Chondrocyte (in vitro differentiated cells): ENCODE measurements around the gene CRABP2. TPM values are rescaled to one million over a fixed set of nuclear protein-coding genes. Genes with fewer than 3 reads are reported as not detected.

ENCODE experiments used
- DNase-seq: peaks from one replicate; pipeline ENCODE4 v3.0.0; 2021; ENCODE audit warnings: mixed read lengths, low spot score
- H3K27ac Mint-ChIP-seq: one replicate; pipeline ENCODE4 v1.8.0; 2021; ENCODE audit warnings: mild to moderate bottlenecking, moderate library complexity, mixed read lengths; ENCODE audit not compliant: unreplicated experiment
- H3K27me3 Mint-ChIP-seq: 2 replicates; pipeline ENCODE4 v1.8.0; 2021; ENCODE audit warnings: low read depth, mixed read lengths
- H3K36me3 Mint-ChIP-seq: 2 replicates; pipeline ENCODE4 v1.8.0; 2021; ENCODE audit warnings: low read depth, mixed read lengths
- H3K4me1 Mint-ChIP-seq: 2 replicates; pipeline ENCODE4 v1.8.0; 2021; ENCODE audit warnings: low read depth, mild to moderate bottlenecking, mixed read lengths
- H3K4me3 Mint-ChIP-seq: one replicate; pipeline ENCODE4 v1.8.0; 2021; ENCODE audit warnings: mild to moderate bottlenecking, moderate library complexity, mixed read lengths; ENCODE audit not compliant: unreplicated experiment
- H3K9me3 Mint-ChIP-seq: 2 replicates; pipeline ENCODE4 v1.8.0; 2021; ENCODE audit warnings: low read depth, mixed read lengths
- total RNA-seq: library from RNA; stranded (reverse); gene quantifications from 3 replicates; pipeline ENCODE4 v1.2.1, GENCODE V29; 2021
- TF ChIP-seq, protein P1 (sequence below): fragments of 200-600 bp; sonication (generic); IDR thresholded peaks from 2 replicates; pipeline ENCODE4 v1.5.0; 2021; ENCODE audit warnings: antibody characterized with exemption, mild to moderate bottlenecking, moderate library complexity

Gene CRABP2
- total RNA-seq, 1 donor from 2014 or later = 93.5 TPM

DNA sequence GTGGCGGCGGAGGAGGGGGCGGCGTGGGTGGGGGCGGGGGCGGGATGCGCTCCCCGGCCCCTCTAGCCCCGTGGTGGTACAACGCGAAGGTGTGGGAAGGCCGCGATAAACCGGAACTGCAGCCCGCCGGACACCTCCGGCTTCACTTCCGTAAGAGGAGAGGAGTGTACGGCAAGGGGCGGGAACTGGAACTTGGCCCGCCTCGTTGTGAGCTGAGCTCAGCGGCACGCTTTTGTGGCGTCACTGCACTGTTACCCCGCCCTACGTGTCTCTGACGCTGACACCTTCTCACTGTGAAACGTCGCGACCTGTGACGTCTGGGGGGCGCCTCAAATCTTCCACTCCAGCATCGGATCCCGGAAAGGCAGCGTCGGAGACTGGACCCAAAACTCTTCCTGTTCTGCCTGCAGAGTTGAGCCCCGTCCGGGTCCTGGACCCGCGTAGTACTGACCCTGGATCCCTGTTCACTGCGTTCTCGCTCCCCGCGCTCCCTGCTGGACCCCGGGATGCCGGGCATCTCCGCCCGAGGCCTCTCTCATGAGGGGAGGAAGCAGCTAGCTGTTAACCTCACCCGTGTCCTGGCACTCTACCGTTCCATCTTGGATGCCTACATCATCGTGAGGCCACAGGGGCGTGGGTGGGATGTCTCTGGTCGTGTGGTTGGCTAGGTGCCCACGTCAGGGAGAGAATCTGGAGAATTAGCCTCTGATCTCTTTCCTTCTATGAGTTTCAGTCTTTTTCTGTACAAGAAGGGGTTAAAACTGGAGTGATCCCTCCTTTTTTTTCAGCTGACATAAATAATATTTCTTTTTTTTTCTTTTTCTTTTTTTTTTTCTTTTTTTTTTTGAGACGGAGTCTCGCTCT is 23.4 kb upstream of the CRABP2 start, which contains the start of gene ISG20L2:
ISG20L2 (minus strand) TSS at position 168 of the 864 bp plus-strand sequence. CDS start 1,114 bp downstream, outside the sequence.
- H3K4me1 Mint-ChIP-seq = peaks cover 15% of the 10 kb centered on the region
- peaks cover 8% of the 10 kb centered on the region for H3K36me3 Mint-ChIP-seq
- no peak within 1 kb of the TSS for H3K4me3 Mint-ChIP-seq
- DNase-seq = peak; percentile 99
- no peaks in the 10 kb centered on the region for H3K9me3 Mint-ChIP-seq
- H3K27me3 Mint-ChIP-seq = no peaks in the 10 kb centered on the region
- TF ChIP-seq, protein P1, sequence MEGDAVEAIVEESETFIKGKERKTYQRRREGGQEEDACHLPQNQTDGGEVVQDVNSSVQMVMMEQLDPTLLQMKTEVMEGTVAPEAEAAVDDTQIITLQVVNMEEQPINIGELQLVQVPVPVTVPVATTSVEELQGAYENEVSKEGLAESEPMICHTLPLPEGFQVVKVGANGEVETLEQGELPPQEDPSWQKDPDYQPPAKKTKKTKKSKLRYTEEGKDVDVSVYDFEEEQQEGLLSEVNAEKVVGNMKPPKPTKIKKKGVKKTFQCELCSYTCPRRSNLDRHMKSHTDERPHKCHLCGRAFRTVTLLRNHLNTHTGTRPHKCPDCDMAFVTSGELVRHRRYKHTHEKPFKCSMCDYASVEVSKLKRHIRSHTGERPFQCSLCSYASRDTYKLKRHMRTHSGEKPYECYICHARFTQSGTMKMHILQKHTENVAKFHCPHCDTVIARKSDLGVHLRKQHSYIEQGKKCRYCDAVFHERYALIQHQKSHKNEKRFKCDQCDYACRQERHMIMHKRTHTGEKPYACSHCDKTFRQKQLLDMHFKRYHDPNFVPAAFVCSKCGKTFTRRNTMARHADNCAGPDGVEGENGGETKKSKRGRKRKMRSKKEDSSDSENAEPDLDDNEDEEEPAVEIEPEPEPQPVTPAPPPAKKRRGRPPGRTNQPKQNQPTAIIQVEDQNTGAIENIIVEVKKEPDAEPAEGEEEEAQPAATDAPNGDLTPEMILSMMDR = no peak
- peak within 1 kb of the TSS; percentile 96 for H3K27ac Mint-ChIP-seq

DNA sequence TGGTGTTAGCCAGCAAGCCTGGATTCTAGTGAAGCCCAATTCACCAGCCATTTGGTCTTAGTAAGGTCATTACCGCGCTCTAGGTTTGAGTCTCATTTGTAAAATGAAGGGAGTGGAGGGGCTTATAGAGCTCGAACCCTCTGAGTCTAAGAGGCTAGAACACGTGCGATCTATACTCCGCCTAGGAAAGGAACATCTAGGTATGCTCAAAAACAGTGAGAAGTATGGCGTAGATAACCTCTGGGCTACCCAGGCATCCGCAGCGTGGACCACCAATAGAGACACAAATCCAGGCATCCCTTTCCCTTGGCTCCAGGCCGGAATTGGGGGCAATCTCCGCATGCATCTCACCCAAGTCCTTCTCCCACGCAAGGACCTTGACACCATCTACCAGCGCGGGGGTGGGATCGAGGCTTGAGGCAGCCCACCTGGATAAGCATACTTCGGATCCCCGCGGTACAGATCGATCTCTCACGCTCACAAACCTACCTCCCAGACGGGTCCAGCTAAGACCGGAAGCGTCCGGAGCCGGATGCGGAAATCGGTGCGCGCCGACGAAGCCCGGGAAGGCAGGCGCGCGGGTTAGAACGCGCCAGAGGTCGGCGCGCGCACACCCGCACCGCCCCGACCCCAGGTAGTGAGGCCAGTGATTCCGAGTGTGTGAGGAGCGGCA is 22.7 kb upstream of the CRABP2 start, which contains the start of gene METTL25B:
METTL25B (plus strand) TSS at position 544 of the 673 bp plus-strand sequence. CDS start 636 bp downstream, outside the sequence.
- peak within 1 kb of the TSS; percentile 96 for H3K27ac Mint-ChIP-seq
- no peaks in the 10 kb centered on the region for H3K9me3 Mint-ChIP-seq
- no peak within 1 kb of the TSS for H3K4me3 Mint-ChIP-seq
- peaks cover 14% of the 10 kb centered on the region for H3K36me3 Mint-ChIP-seq
- no peaks in the 10 kb centered on the region for H3K27me3 Mint-ChIP-seq
- TF ChIP-seq, protein P1 = no peak
- peaks cover 15% of the 10 kb centered on the region for H3K4me1 Mint-ChIP-seq
- no peak for DNase-seq

DNA sequence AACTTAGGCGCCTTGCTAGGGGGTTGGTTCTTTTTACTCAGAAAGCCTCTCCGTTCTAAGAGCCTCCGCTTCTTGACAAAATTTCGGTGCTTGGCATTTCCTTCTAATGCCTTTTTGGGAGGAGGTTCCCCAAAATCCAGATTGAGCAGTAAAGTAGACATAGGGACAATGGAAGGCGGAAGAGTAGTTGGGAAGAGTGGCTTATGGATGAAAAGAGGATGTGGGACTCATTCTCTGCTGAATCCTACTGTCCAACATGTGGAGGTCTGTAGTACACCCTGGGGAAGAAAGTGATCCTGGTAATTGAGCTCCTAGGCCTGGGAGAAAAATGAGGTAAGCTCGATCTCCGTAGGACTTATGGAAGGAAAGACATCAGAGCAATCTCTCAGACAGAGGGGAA is 22.1 kb upstream of the CRABP2 start:
- peak overlapping the region; percentile 96 for H3K27ac Mint-ChIP-seq
- H3K4me1 Mint-ChIP-seq = peaks cover 15% of the 10 kb centered on the region
- H3K36me3 Mint-ChIP-seq = peaks cover 16% of the 10 kb centered on the region
- no peak for DNase-seq
- TF ChIP-seq, protein P1 = no peak
- H3K4me3 Mint-ChIP-seq = no peak overlapping the region
- H3K9me3 Mint-ChIP-seq = no peaks in the 10 kb centered on the region
- H3K27me3 Mint-ChIP-seq = no peaks in the 10 kb centered on the region

DNA sequence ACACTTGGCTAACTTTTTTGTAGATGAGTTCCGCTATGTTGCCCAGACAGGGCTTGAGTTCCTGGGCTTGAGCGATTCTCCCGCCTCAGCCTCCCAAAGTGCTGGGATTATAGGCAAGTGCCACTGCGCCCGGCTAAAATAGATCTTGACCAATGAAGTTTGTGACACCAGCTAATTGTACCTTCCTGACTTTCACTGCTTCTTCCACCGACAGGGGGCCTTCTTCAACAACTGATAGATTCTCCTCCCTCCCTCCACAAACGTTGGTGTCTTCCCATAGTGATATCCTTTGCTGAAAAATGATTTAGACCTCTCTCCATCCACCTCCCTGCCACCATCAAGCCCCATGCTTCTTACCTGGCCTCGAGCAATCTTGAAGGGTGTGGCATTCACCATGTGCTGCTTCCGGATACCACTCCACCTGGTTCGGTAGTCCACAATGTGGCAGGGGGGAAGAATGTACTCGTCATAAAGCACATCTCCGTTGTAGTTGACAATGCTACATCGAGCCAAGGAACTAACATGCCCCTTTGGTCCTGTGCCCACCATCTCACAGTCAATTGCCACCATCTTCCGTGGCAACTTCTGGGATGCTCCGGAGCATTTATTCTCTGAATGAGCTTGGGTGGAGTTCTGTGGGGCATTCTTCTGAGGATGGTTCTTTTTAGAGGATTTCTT is 21.3 kb upstream of the CRABP2 start:
- Mint-ChIP-seq H3K4me3 (no peak overlapping the region), H3K27ac (no peak overlapping the region), H3K36me3 (peaks cover 16% of the 10 kb centered on the region), H3K27me3 (no peaks in the 10 kb centered on the region), H3K4me1 (peaks cover 15% of the 10 kb centered on the region), H3K9me3 (no peaks in the 10 kb centered on the region)
- no peak for DNase-seq
- TF ChIP-seq, protein P1 = peak; percentile 78
